ENCODE measurements around the gene ABCD3.
"Not testable (repeated sequence)": the region's sequence is repeated elsewhere in the genome, so short reads cannot be mapped to it uniquely, and the experiment has no call there.

The ABCD3 gene

DNA sequence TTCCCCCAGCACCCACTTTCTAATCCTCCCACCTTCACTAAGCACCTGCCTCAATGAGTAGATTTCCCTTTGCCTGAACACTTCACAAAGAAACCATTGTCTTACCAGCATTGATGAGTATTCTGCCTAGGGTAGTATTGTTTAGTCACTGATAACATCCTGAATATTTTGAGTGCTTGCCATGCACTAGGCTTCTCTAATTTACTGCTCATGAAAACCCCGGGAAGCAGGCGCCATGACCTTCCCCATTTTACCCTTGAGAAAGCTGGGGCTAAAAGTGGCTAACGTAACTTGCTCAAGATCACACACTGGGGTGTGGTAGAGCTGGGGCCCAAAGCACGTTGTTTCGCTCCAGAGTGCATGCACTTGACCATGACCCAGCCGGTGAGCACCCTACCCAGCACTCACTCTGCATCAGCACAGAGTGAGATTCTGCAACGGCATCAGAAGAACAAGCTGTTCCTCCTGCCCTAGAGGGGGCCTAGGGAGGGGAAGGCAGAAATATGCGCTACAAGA is 133.9 kb downstream of the ABCD3 start:
- no peak for FAIRE-seq

GRCh38 chr1:94553323-94553730 is 135.1 kb downstream of the ABCD3 start:
- FAIRE-seq: no peak

GRCh38 chr1:94553931-94554330 is 135.7 kb downstream of the ABCD3 start:
- FAIRE-seq: no peak

- no peak for FAIRE-seq
Observed at GRCh38 chr1:94554580-94554979, 136.4 kb downstream of the ABCD3 start.

DNA sequence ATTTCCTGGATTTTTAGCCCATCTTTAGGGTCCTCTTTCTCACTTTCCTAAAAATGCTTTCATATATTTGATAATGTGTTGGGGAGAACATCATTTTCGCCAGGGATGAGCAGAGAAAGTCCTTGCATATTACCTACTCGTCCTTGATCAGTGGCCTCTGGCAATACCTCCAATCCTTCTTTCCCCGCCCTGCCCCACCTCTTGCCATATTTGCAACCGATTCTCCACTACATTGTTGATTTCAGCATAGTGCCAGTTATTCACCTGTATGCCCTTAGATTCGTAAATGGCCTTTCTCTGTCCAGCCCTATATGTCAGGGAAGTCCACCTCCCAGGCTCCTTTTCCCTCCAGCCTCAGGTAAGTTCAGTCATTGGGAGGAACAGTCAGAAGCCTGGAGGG is 136.9 kb downstream of the ABCD3 start:
- no peak for FAIRE-seq

DNA sequence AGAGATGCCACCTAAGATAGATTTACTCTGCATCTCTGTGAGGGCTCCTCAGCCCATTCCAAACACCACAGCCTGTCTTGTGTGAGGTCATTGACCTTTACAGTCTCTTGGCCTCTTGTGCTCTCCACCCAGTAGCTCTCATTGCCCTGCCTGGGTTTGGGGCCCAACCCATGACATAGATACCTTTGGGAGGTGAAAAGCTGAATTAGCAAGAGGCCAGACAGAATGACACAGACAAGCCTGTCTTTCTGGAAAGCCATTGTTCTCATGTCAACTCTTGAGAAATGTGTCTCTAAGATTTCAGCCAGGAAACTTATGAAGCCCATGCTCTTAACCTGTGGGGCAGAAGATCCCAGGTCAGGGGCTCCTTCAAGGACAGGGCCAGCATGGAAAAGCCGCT is 141.7 kb downstream of the ABCD3 start:
- FAIRE-seq: no peak

DNA sequence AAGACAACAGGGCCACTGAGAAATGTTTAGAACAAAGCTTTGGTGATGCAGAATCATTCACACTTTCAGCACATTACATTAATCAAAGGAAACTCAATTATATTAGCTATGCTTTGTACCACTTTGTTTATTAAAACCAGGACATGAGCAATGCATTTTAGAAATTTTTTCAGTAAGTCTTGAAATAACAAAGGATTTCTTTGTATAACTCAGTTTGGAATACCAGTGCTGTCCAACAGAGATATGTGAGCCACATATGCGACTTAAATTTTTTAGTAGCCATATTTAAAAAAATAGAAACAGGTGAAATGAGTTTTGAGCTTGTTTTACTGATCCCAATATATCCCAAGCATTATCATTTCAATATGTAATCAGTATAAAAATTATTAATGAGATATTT is 142.1 kb downstream of the ABCD3 start:
- FAIRE-seq: no peak

GRCh38 chr1:94562519-94563260 is 144.5 kb downstream of the ABCD3 start:
- no peak for FAIRE-seq

GRCh38 chr1:94565901-94566300 is 147.7 kb downstream of the ABCD3 start:
- FAIRE-seq: no peak

DNA sequence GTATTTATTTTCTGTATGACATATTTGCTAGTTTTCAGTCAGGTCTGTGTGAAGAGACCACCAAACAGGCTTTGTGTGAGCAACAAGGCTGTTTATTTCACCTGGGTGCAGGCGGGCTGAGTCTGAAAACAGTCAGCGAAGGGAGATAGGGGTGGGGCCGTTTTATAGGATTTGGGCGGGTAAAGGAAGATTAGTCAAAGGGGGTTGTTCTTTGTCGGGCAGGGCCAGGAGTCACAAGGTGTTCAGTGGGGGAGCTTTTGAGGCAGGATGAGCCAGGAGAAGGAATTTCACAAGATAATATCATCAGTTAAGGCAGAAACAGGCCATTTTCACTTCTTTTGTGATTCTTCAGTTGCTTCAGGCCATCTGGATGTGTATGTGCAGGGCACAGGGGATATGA is 148.2 kb downstream of the ABCD3 start:
- FAIRE-seq: not testable (repeated sequence)

GRCh38 chr1:94567975-94568607 is 149.9 kb downstream of the ABCD3 start:
- not testable (repeated sequence) for FAIRE-seq

Measured in TTC549 (cell line).